A673 (cell line): ENCODE data around the gene FBXO48. TPM values are rescaled to one million over a fixed set of nuclear protein-coding genes. Genes with fewer than 3 reads are reported as not detected.
"Not testable (repeated sequence)": the region's sequence is repeated elsewhere in the genome, so short reads cannot be mapped to it uniquely, and the experiment has no call there.

Experiments used
- BruUV-seq: library from RNA; stranded (reverse); fragments of 400-500 nt; replicated peaks from 2 replicates; lab custom pipeline; 2021; lab: Mats Ljungman, UMichigan
- CTCF ChIA-PET: fragments of 300-600 bp; sonication (Branson Sonifier 250); formaldehyde crosslinking; loops from one replicate; lab custom pipeline; 2022; ENCODE audit warnings: antibody characterized with exemption; lab: Charles Lee
- POLR2A ChIA-PET: fragments of 300-600 bp; sonication (Branson Sonifier 250); formaldehyde crosslinking; loops from one replicate; lab custom pipeline; 2022; ENCODE audit warnings: antibody characterized with exemption; ENCODE audit not compliant: low non-redundant PET; lab: Charles Lee
- DNase-seq: peaks from one replicate; pipeline ENCODE4 v3.0.0-alpha.2; 2015; ENCODE audit warnings: low spot score
- H3K27ac ChIP-seq: fragments of 200-600 bp; sonication (generic); 2 replicates; pipeline ENCODE4 v1.5.1; 2016; ENCODE audit warnings: mixed run types, low read depth, mild to moderate bottlenecking, mixed read lengths, antibody characterized with exemption, low read length; ENCODE audit not compliant: poor library complexity, severe bottlenecking
- H3K27me3 ChIP-seq: fragments of 200-600 bp; sonication (generic); replicated peaks from 2 replicates; pipeline ENCODE4 v1.6.1; 2017; ENCODE audit warnings: mixed run types, low read depth, mild to moderate bottlenecking, mixed read lengths, antibody characterized with exemption, low read length; ENCODE audit not compliant: insufficient read depth, poor library complexity
- H3K36me3 ChIP-seq: fragments of 200-600 bp; sonication (generic); 2 replicates; pipeline ENCODE4 v1.6.1; 2016; ENCODE audit warnings: mixed run types, mild to moderate bottlenecking, mixed read lengths, antibody characterized with exemption, low read length; ENCODE audit not compliant: insufficient read depth, poor library complexity, severe bottlenecking
- H3K4me1 ChIP-seq: fragments of 200-600 bp; sonication (generic); 2 replicates; pipeline ENCODE4 v1.6.1; 2017; ENCODE audit warnings: mixed run types, mild to moderate bottlenecking, mixed read lengths, antibody characterized with exemption, low read length; ENCODE audit not compliant: insufficient read depth, poor library complexity, severe bottlenecking
- H3K4me3 ChIP-seq: fragments of 200-600 bp; sonication (generic); 2 replicates; pipeline ENCODE4 v1.5.1; 2016; ENCODE audit warnings: low read depth, mixed run types, mild to moderate bottlenecking, mixed read lengths, low read length; ENCODE audit not compliant: poor library complexity, severe bottlenecking
- H3K9me3 ChIP-seq: fragments of 200-600 bp; sonication (generic); 2 replicates; pipeline ENCODE4 v1.6.1; 2016; ENCODE audit warnings: mixed run types, low read depth, mild to moderate bottlenecking, mixed read lengths, antibody characterized with exemption, low read length; ENCODE audit not compliant: poor library complexity, severe bottlenecking
- CTCF ChIP-seq: fragments of 300-800, 200-600 bp; sonication (generic); conservative IDR thresholded peaks from 2 replicates; pipeline ENCODE4 v1.5.1; 2017; ENCODE audit warnings: low read depth, mild to moderate bottlenecking, antibody characterized with exemption, low read length, moderate library complexity, mixed read lengths
- EZH2 ChIP-seq: fragments of 200-600 bp; sonication (generic); IDR thresholded peaks from 2 replicates; pipeline ENCODE4 v1.6.1; 2017; ENCODE audit warnings: borderline replicate concordance, low read depth, mild to moderate bottlenecking, mixed read lengths, antibody characterized with exemption, low read length; ENCODE audit not compliant: poor library complexity, severe bottlenecking
- intact Hi-C: fragments of 100-400 bp; cut with micrococcal nuclease; formaldehyde crosslinking; loops from one replicate; pipeline ENCODE4 v1.10.0; 2022; ENCODE audit not compliant: unreplicated experiment
- total RNA-seq: library from RNA; stranded (reverse); gene quantifications from 2 replicates; pipeline ENCODE4 v1.2.3, GENCODE V29; 2021

Gene FBXO48
- total RNA-seq, 1 experiment from 2014 or later = 2.0 TPM

GRCh38 chr2:68489282-68489681, 22.2 kb upstream of the FBXO48 start:
- H3K9me3 ChIP-seq = no peaks in the 10 kb centered on the region
- ChIA-PET CTCF (interaction anchor here (2.3 kb wide), 1 partner anchor 157 kb away, joined by 21 read pairs; no protein-coding TSS in a partner anchor), POLR2A (no interaction called here)
- TF ChIP-seq CTCF (no peak), EZH2 (no peak)
- intact Hi-C loops = loop anchor here (2.0 to 5.0 kb wide), 3 partner anchors 158 to 438 kb away; no protein-coding TSS in a partner anchor
- DNase-seq = no peak
- H3K27me3 ChIP-seq = no peaks in the 10 kb centered on the region
- peaks cover 34% of the 10 kb centered on the region for H3K4me1 ChIP-seq
- H3K4me3 ChIP-seq = no peak overlapping the region
- no peaks in the 10 kb centered on the region for H3K36me3 ChIP-seq
- no TSS peak for BruUV-seq
- no peak overlapping the region for H3K27ac ChIP-seq

- BruUV-seq = not testable (repeated sequence)
- intact Hi-C loops = loop anchor here (2.0 to 5.0 kb wide), 3 partner anchors 158 to 439 kb away; no protein-coding TSS in a partner anchor
- CTCF ChIA-PET = interaction anchor here (1.2 to 2.3 kb wide), 3 partner anchors 107 to 437 kb away, joined by 10 to 21 read pairs (median 20); no protein-coding TSS in a partner anchor
Measured at GRCh38 chr2:68488605-68489004, 21.5 kb upstream of the FBXO48 start.

GRCh38 chr2:68487773-68488355, 20.8 kb upstream of the FBXO48 start:
- Histone ChIP-seq H3K4me3 (no peak overlapping the region), H3K36me3 (no peaks in the 10 kb centered on the region), H3K27me3 (no peaks in the 10 kb centered on the region), H3K27ac (no peak overlapping the region), H3K9me3 (no peaks in the 10 kb centered on the region), H3K4me1 (peaks cover 34% of the 10 kb centered on the region)
- ChIA-PET POLR2A (no interaction called here), CTCF (interaction anchor here (0.6 to 2.3 kb wide), 18 partner anchors 21 to 437 kb away, joined by 3 to 21 read pairs (median 5); partner anchors contain the start of genes APLF, FBXO48 and PROKR1)
- peak; percentile 68 for TF ChIP-seq CTCF
- TF ChIP-seq EZH2 = no peak
- no TSS peak for BruUV-seq
- intact Hi-C loops = loop anchor here (2.0 to 5.0 kb wide), 3 partner anchors 159 to 439 kb away; no protein-coding TSS in a partner anchor
- peak; percentile 69 for DNase-seq

More at GRCh38 chr2:68488605-68489004, 21.5 kb upstream of the FBXO48 start:
- H3K36me3 ChIP-seq, POLR2A ChIA-PET, H3K9me3 ChIP-seq, DNase-seq, H3K4me3 ChIP-seq, H3K27me3 ChIP-seq, H3K27ac ChIP-seq: not testable (repeated sequence)
- peaks cover 34% of the 10 kb centered on the region for H3K4me1 ChIP-seq
